BJ (cell line): Measurements from ENCODE around the gene KRT2. TPM values are rescaled to one million over a fixed set of nuclear protein-coding genes. Genes with fewer than 3 reads are reported as not detected.

Source experiments
- CTCF ChIA-PET: fragments of 350-600 bp; formaldehyde crosslinking; extraction: SDS; loops from one replicate; lab custom pipeline; 2021; ENCODE audit warnings: antibody characterized with exemption, inconsistent platforms; lab: Yijun Ruan, JAX
- POLR2A ChIA-PET: fragments of 300-600 bp; sonication (Branson Sonifier 250); formaldehyde crosslinking; extraction: SDS; loops from one replicate; lab custom pipeline; 2021; ENCODE audit warnings: antibody characterized with exemption; lab: Charles Lee
- DNase-seq: peaks from one replicate; pipeline ENCODE4 v3.0.0-alpha.2; 2011; ENCODE audit warnings: low read depth
- H3K27me3 ChIP-seq: 2 replicates; pipeline ENCODE4 v1.6.0; 2011; ENCODE audit warnings: low read length; ENCODE audit not compliant: control insufficient read depth, insufficient read depth
- H3K36me3 ChIP-seq: 2 replicates; pipeline ENCODE4 v1.5.1; 2011; ENCODE audit warnings: low read length; ENCODE audit not compliant: control insufficient read depth, insufficient read depth
- H3K4me3 ChIP-seq: 2 replicates; pipeline ENCODE4 v1.5.1; 2011; ENCODE audit warnings: low read depth, mild to moderate bottlenecking, control low read depth, low read length
- polyA plus RNA-seq: library from polyadenylated mRNA; depleted of rRNA; stranded (reverse); fragments of >200 nt; gene quantifications from 2 replicates; pipeline ENCODE4 v1.2.3, GENCODE V29; 2011
- TF ChIP-seq, protein P1 (sequence below): IDR thresholded peaks from 2 replicates; pipeline ENCODE4 v1.5.1; 2011; ENCODE audit warnings: low read depth, mild to moderate bottlenecking, control low read depth, inconsistent platforms, low read length, moderate library complexity; ENCODE audit not compliant: insufficient read depth

KRT2 gene
- polyA plus RNA-seq, 1 experiment: not detected

GRCh38 chr12:52676163-52676562 is 24.2 kb upstream of the KRT2 start:
- Histone ChIP-seq H3K4me3 (no peak overlapping the region), H3K27me3 (peaks cover 2% of the 10 kb centered on the region), H3K36me3 (no peaks in the 10 kb centered on the region)
- ChIA-PET POLR2A (no interaction called here), CTCF (interaction anchor here (1.3 to 1.9 kb wide), 4 partner anchors 11 to 204 kb away, joined by 3 to 6 read pairs (median 4); no protein-coding TSS in a partner anchor)
- DNase-seq: no peak
- TF ChIP-seq, protein P1, sequence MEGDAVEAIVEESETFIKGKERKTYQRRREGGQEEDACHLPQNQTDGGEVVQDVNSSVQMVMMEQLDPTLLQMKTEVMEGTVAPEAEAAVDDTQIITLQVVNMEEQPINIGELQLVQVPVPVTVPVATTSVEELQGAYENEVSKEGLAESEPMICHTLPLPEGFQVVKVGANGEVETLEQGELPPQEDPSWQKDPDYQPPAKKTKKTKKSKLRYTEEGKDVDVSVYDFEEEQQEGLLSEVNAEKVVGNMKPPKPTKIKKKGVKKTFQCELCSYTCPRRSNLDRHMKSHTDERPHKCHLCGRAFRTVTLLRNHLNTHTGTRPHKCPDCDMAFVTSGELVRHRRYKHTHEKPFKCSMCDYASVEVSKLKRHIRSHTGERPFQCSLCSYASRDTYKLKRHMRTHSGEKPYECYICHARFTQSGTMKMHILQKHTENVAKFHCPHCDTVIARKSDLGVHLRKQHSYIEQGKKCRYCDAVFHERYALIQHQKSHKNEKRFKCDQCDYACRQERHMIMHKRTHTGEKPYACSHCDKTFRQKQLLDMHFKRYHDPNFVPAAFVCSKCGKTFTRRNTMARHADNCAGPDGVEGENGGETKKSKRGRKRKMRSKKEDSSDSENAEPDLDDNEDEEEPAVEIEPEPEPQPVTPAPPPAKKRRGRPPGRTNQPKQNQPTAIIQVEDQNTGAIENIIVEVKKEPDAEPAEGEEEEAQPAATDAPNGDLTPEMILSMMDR: no peak

GRCh38 chr12:52675301-52675701 is 23.3 kb upstream of the KRT2 start:
- TF ChIP-seq, protein P1: no peak
- DNase-seq: no peak
- Histone ChIP-seq H3K36me3 (no peaks in the 10 kb centered on the region), H3K27me3 (peaks cover 2% of the 10 kb centered on the region), H3K4me3 (no peak overlapping the region)
- ChIA-PET CTCF (interaction anchor here (0.6 to 1.9 kb wide), 5 partner anchors 12 to 297 kb away, joined by 3 to 6 read pairs (median 3); no protein-coding TSS in a partner anchor), POLR2A (no interaction called here)

DNA sequence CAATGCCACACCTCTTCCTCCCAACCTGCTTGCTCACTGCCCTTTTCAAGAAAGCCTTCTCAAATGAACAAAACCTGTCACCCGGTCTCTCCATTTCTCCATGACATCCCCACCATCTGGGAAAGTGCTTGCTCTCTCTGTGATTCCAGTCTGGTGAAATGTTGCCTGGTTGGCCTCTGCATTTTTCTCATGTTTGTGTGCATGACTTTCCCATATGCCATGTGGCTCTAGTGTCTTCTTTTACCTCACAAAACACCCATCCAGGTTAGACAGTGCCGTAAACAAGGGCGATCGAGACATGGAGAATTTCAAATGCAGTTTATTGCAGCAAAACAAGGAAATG is 22.4 kb upstream of the KRT2 start:
- ChIA-PET CTCF (interaction anchor here (1.9 kb wide), 1 partner anchor 205 kb away, joined by 6 read pairs; no protein-coding TSS in a partner anchor), POLR2A (no interaction called here)
- Histone ChIP-seq H3K27me3 (peaks cover 2% of the 10 kb centered on the region), H3K36me3 (no peaks in the 10 kb centered on the region), H3K4me3 (no peak overlapping the region)
- TF ChIP-seq, protein P1: no peak
- DNase-seq: no peak

DNA sequence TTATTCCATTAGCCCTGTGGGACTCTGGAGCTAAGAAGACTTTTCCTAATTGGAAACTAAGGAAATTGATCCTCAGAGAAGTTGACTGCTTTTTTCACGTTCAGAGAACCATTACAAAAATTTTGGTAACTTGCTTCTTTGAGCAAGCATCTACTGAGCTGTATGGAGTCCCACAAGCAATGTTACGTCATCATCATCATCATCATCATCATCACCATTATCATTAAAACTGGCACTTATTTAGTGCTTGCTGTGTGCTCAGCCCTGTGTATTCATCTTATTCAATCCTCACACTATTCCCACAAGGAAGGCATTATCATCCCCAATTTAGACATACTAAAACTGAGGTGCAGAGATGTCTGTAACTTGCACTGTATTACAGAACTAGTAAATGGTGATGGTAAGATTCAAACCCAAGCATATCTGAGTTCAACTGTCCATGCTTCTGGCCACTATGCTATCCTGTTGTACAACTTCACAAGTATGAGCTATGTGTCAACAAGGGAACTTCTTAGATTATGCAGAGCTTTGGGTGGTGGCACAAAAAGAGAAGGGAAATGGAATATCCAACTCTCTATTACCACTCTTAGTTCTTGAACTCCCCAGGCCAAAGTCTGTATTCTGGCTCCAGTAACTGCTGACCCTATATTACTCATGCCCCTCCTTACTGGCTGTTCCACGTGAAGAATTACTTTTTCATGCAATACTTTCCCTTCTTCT is 21.9 kb upstream of the KRT2 start:
- ChIA-PET CTCF (no interaction called here), POLR2A (no interaction called here)
- H3K4me3 ChIP-seq: no peak overlapping the region
- H3K36me3 ChIP-seq: no peaks in the 10 kb centered on the region
- TF ChIP-seq, protein P1: no peak
- no peak for DNase-seq
- H3K27me3 ChIP-seq: peaks cover 2% of the 10 kb centered on the region

- no peak for DNase-seq
- Histone ChIP-seq H3K4me3 (no peak overlapping the region), H3K36me3 (no peaks in the 10 kb centered on the region), H3K27me3 (peaks cover 2% of the 10 kb centered on the region)
- ChIA-PET POLR2A (no interaction called here), CTCF (interaction anchor here (1.2 kb wide), 1 partner anchor 308 kb away, joined by 3 read pairs; no protein-coding TSS in a partner anchor)
- TF ChIP-seq, protein P1: no peak
These were observed 21.2 kb upstream of the KRT2 start for GRCh38 chr12:52673217-52673616.
